Stimulated activated CD4-positive, alpha-beta T cell treated with anti-CD3 and anti-CD28 coated beads, Interleukin-12 subunit alpha, Interleukin-12 subunit beta, amount 100 ng/mL, for 24 hours (primary cell): ENCODE results near the gene SLC39A9.

Source experiments
- DNase-seq, 2 experiments: peaks; one replicate each; pipeline ENCODE4 v3.0.0-alpha.2; 2020; ENCODE audit warnings: low read depth in 2 of 2

Gene SLC39A9

DNA sequence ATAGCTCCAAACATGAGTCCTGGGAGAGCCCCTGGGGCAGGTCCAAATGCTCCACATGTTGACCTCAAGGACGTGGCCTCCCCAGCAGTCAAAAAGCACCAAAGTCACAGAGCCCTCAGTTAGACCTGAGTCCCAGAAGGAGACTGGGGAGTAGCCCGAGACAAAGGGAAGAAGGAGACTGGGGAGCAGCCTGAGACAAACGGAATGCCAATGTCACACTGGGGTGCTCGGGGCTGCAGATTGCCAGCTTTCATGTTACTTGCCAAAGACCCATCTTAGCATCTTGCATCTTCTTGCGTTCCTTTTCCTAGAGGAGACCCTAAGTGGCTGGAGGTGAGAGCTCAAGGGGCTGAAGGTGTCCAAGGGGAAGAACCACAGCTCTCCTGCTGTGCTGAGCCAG is 100.9 kb downstream of the SLC39A9 start:
- DNase-seq, result no peak

DNA sequence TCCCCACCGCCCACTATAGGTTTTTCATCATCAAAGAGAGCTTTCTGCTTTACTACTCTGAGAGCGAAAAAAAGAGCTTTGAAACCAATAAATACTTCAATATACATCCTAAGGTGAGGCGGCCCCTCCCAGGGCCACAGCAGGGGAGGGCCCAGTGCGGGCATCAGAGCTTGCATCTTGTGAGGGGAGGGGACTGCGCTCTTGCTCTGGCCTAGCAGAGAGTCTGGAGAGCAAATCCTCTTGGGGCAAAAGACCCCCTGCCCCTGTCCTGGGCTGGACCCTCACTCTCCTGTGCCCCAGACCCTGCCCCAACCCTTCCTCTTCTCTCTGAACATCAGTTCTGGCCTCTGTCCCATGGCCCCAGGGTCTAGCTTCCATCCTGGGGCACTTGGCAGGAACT is 101.6 kb downstream of the SLC39A9 start:
- no peak for DNase-seq

DNA sequence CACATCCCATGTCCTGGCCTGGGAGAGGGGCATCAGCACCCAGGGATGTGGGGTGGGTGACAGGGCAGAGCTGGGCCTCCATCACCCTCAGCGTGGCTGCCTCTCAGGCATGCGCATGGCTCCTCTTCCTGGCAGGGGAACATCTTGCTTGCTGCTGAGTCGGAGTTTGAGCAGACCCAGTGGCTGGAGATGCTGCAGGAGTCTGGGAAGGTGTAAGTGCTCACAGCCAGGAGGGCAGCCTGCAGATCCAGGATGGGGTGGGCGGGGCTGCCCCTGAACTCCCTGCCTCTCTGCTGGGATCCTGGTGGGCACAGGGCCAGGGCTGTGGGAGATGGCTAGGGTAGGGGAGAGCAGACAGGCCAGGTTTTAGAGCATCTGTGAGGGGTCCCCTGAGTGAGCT is 102.2 kb downstream of the SLC39A9 start:
- DNase-seq, result no peak

DNA sequence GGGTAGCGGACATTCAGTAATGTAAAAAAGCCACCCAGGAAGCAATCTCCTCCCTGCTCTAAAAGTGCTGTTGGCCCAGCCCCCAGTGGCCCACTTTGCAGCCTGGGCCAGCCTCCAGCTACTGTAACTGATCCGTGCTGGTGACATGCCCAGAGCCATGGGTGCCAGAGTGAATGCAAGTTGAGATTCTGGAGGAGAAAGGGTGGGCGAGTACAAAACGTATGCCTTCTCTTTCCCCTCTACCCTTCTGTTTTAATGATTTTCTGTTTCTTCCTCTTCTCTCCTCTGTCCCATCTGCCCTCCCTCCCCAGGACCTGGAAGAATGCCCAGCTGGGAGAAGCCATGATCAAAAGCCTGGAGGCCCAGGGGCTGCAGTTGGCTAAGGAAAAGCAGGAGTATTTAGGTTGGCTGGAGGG is 102.9 kb downstream of the SLC39A9 start:
- DNase-seq, result no peak

DNA sequence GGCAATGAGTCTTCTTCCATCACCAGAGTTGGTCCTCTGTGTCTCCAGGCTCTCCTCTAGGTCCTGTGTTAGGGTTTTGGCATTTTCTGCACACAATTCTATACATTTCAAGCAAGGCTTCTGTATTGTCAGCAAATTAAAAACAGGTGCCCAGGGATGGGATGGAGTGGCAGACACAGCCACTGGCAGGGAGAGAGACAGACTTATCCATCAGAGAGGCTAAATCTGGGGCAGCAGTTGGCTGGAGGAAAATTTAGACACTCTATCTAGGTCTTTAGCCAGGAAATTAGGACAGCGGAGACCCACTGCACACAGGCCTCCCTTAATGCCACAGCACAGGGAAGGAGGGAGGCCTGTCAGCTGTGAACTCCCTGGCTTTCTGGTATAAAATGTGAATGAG is 106.3 kb downstream of the SLC39A9 start:
- no peak for DNase-seq

DNA sequence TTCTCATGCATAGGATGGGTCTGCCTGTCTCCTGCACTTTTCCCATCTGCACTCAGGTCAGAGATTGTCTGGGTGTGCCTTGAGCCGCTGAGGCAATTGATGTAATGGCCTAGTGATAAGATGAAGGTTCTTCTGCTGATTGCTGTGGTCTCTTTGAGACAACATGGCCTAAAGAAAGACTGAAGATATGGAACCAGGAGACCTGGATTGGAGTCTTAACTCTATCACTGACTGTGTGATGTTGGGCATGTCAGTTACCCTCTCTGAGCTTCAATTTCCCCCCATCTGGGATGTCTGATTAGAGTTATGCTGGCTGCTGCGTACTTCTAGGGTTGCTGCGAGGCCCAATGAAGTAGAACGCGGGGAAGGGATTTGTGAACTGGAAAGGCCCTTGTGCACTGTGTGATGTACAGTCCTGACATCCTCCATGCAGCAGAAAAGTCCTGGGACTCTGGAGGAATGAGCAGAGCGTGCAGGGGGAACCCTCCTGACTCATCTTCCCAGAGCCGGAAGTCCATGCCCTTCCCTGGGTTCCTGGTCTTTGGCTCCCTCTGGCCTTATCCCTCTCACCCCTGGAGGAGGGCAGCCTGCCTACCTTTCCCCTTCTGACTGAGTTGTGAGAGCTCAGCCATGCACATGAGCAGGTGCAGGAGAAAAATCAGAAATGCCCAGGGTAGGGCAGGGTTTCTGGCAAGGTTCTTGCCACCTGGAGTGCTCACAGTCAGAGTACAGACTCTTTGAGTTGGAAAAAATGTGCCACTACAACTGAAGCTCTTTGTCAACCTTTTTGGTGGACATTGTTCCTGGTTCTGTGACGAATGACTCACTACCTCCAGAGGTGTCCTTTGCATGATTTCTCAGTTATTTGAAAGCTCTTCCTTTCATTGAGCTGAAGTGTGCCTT is 107.1 kb downstream of the SLC39A9 start:
- no peak for DNase-seq

DNA sequence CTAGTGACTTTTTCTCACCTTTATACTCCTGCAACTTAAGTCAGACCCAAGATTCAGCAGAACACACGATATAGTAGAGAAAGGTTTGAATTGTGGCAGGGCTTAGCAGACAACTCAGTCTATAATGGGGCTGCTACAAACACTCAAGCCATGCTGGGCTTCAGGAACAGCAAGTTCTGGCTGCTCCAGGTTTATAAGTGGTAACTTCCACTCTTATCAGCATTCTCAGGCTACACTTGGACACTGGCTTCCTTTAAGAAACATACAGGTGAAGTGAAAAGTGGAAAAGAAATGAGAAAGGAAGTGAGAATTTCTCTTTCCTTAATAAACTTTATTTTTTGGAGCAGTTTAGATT is 107.7 kb downstream of the SLC39A9 start:
- no peak for DNase-seq
